GM19463 (cell line): Measurements from ENCODE around the gene ROGDI.

Experiments used
- ATAC-seq: cut with Tn5 transposase; IDR thresholded peaks from one replicate; pipeline ENCODE4 v1.9.1; 2021; ENCODE audit warnings: mild to moderate bottlenecking, moderate library complexity; ENCODE audit not compliant: unreplicated experiment

ROGDI gene

GRCh38 chr16:4814046-4814445, 11.6 kb upstream of the ROGDI start:
- no peak for ATAC-seq

- ATAC-seq, result no peak
Measured at GRCh38 chr16:4813251-4814003, 11.0 kb upstream of the ROGDI start.

- no peak for ATAC-seq
Measured at GRCh38 chr16:4811773-4812172, 9.3 kb upstream of the ROGDI start.

- no peak for ATAC-seq
Measured at GRCh38 chr16:4811242-4811641, 8.8 kb upstream of the ROGDI start.

- ATAC-seq, result no peak
Measured at GRCh38 chr16:4806280-4806679, 3.8 kb upstream of the ROGDI start.

DNA sequence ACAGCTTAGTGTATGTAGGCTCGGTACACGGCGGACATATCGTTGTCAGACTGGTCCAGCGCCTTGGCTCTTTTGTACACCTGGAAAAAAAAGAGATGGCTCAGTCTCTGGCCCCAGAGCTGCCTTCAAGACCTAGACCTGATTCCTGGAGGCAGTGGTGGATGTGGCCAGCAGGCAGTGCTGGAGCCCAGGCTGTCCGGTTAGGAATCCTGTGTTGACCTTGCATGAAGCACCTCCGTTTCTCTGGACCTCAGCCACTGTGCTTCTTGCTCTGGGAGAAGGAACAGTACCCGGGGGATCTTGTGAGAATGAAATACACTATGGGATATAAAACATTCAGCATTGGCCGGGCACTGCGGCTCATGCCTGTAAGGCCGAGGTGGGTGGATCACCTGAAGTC, 2.8 kb upstream of the ROGDI start:
- no peak for ATAC-seq

DNA sequence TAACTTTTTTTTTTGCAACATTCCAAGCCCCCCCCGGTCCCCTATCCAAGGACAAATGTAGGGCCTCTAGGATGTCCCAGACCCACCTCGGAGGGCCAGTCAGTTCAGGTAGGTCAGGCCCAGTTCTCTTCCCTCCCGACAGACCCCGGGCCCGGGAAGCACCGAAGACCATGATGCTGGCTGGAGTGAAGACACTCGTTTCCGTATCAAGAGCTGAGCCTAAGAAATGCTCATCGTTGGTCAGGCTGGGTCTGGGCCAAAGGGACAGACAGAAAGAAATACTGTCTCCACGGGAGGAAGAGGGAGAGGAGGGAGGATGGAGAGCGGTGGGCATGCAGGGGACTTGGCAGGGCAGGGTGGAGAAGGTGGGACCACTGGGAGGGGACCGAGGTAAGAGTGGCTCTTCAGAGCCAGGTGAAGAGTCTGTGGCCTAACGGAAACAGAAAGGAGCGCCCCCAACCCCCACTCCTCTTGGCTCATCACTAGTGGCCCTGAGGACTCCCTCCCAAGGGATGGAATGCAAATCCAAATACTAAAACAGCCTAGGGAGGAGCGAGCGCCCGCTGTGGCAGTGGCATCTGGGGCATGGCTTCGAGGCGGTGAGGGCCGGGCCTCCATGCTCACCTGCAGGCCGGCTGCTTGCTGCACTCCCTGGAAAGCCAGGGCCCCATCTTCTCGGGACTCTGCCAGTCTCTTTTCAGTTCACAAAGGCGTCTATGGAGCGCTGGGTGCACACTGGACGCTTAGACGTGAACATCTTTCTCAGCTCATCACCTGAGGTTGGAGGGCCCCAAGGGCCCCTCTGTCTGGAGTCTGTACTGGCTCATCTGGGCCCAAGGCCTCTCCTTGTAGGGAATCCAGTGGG, 1.7 kb upstream of the ROGDI start:
- ATAC-seq, result no peak

DNA sequence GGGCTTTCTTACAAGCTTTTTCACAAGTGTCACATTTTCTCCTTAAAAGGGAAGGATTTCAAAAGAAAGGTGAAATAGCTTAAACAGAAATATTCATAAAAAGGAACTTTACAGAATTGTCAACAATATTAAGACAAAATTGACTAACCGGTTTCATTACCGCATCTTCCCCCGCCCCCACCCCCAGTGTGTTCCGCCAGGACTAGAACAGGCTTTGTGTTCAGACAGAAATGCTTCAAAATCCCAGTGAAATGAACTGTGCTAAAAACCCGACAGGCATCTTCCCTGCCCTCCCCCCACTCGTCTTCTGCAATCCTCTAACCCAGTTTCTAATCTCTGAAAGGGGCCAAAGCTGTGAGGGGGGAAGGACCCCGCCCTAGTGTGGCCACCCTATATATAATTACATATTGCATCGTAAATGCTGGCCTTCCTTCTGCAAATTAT, 990 bp upstream of the ROGDI start:
- ATAC-seq, result no peak

GRCh38 chr16:4802659-4803287, 340 bp upstream of the ROGDI start:
- peak; percentile 94 for ATAC-seq

GRCh38 chr16:4801051-4801961, 1.1 kb downstream of the ROGDI start:
- ATAC-seq, result no peak

DNA sequence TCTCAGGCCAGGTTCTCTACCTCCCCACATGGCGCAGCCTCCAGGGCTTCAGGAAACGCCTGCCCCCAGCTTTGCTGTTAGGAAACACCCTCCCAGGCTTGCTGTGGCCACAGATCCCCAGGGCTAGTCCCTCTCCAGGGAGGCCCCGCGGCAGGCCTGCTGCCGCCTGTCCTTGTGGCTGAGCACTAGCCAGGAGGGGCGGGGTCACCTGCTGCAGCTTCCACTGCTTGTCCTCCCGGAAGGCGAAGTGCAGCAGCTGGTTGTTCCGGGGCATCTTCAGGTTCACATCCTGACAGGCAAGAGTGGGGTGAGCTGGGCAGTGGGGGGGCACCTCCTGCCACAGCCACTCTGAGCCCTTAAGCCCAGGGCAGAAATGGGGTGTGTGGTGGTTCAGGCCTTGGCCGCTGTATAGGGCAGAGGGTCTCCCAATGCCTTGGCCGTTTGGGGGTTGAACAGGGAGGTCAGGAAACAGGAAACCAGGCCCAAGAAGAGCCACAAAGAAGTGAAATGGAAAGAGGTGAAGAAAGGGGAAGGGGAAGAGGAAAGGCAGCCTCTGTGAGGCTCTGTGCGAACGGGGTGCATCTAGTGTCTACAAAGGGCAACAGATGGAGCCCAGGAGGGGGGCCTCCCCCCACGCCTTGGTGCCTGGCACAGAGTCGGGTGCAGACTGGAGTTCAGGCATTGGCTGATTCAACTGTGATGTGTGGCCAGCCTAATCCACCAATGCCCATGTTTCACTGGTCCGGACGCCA, 2.0 kb downstream of the ROGDI start:
- no peak for ATAC-seq

DNA sequence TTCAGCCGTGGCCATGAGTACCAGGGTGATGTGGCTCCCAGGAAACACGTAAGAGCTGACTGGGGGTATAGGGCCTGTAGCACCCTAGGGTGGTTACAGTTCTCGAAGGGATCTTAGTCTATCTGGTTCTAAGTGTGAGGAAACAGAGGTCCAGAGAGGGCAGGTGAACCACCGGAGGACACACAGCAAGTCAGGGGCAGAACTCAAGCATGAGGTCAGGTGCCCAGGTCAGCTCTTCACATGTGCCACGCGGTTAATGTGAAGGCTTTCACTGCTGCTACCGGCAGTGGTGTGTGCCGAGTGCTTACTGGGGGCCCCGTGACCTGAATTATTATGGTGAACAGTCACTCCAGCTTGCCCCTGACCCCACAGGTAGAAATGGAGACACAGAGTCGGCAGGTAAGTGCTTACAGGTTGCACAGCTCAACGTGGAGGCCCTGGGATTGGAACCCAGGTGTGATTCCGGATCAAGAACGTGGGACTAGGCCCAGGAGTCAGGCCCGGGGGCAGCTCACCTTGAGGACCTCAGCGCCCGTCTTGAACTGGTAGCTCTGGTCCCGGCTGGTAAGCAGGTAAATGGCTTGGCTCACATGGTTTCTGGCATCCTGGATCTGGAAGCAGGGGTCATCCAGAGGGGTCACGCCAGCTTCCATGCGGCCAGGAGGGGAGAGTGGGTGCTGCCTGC, 3.1 kb downstream of the ROGDI start:
- ATAC-seq, result no peak

- ATAC-seq, result no peak
Measured at GRCh38 chr16:4798456-4798855, 4.0 kb downstream of the ROGDI start.

GRCh38 chr16:4797805-4798252, 4.6 kb downstream of the ROGDI start:
- ATAC-seq, result no peak

DNA sequence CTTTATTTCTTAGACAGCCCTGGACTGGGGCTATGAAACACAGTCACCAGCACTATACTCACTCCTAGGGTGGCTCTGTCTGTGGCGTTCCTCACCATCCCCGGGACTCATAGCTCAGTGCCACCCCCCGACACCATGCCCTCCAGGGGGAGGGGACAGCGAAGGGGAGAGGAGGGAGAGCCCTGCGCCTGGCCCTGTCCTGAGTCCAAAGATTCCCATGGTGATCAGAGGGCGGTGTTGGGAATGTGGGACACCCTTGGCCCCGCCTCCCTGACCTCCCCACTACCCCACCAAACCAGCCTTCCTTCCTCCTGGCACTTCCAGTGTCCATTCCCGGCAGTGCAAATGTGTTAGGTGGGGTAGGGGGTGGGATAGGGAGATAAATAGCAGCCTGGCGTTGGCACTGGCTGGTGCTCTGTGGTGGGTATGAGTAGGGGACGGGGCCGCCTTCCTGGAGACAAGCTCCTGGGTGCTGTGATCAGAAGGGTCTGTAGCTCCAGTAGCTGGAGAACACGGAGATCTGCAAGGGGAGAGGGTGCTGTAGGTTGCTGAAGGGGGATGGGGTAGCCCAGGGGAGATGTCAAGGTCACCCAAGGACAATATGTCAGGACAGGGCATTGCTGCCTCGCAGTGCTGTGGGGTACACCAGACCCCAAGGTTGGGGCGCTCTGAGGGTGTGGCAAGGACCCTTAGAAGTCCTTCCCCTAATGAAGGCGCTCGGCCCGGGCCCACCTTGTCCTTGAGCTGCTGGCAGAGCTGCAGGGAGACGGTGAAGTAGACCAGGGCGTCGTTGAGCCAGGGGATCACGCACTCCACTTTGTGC, 5.2 kb downstream of the ROGDI start:
- ATAC-seq, result no peak

- ATAC-seq, result no peak
Measured at GRCh38 chr16:4795828-4796572, 6.4 kb downstream of the ROGDI start.

GRCh38 chr16:4795181-4795827, 7.1 kb downstream of the ROGDI start, which contains the start of gene SMIM22:
TSS of gene SMIM22 (plus strand) at chr16:4795369. CDS start at chr16:4795735, 366 bp downstream.
- ATAC-seq, result no peak
